Motor neuron (in vitro differentiated cells): ENCODE data around the gene SLC44A5. TPM values are rescaled to one million over a fixed set of nuclear protein-coding genes. Genes with fewer than 3 reads are reported as not detected.
A peak's percentile ranks its signal among the peaks of the same experiment; 100 is the strongest.
"Not testable (repeated sequence)": the region's sequence is repeated elsewhere in the genome, so short reads cannot be mapped to it uniquely, and the experiment has no call there.

Experiments used
- ATAC-seq, 8 experiments: fragments of 200-7000 bp; cut with Tn5 transposase; replicated peaks in 6 of 8; 2 replicates each; pipeline ENCODE4 v1.8.0; 2021; ENCODE audit warnings: mild to moderate bottlenecking in 8 of 8, moderate library complexity in 8 of 8
- H3K27ac ChIP-seq, 2 donors: fragments of 250-450 bp; sonication (Bioruptor Pico); 2 replicates each; pipeline ENCODE4 v1.9.0; 2021; ENCODE audit warnings: antibody characterized with exemption in 2 of 2, mild to moderate bottlenecking in 2 of 2, moderate library complexity in 1 of 2
- H3K4me1 ChIP-seq, 2 donors: fragments of 250-450 bp; sonication (Bioruptor Pico); replicated peaks in 1 of 2; 2 replicates each; pipeline ENCODE4 v1.6.1; 2021; ENCODE audit warnings: antibody characterized with exemption in 2 of 2, mild to moderate bottlenecking in 2 of 2, moderate library complexity in 1 of 2
- H3K4me3 ChIP-seq, 5 donors: fragments of 250-450 bp; sonication (Bioruptor Pico); 2 replicates each; pipeline ENCODE4 v1.9.0; 2021; ENCODE audit warnings: antibody characterized with exemption in 5 of 5, mild to moderate bottlenecking in 5 of 5, moderate library complexity in 4 of 5
- WGBS, 10 experiments: fragments of 450-650 bp; shearing (Covaris generic); methylation state at CpG; one replicate each; pipeline ENCODE4 v1.0.0; 2022; 5-methylcytosine and 5-hydroxymethylcytosine counted together
- in situ Hi-C, 9 experiments: fragments of 400-800 bp; cut with MboI; loops; one replicate each; pipeline ENCODE4 v1.15.0; 2021; ENCODE audit warnings: low sequenced_read_pairs in 9 of 9, low pct_unique_long_range_greater_than_20kb in 2 of 9; ENCODE audit not compliant: unreplicated experiment in 9 of 9
- total RNA-seq, 8 experiments: library from RNA; unstranded; fragments of 300-600 nt; gene quantifications; 2 replicates each; pipeline versions ENCODE4 v1.2.3 to v1.2.4, GENCODE V29; 2022

The SLC44A5 gene
- total RNA-seq, 8 experiments from 2014 or later: 27.7 to 58.8 (median 52.0) TPM; not detected in 3

- no peak overlapping the region for H3K27ac ChIP-seq
- in situ Hi-C loops: no loop called here
Observed at GRCh38 chr1:75421371-75421770, 189.5 kb downstream of the SLC44A5 start.

GRCh38 chr1:75415187-75415586, 195.7 kb downstream of the SLC44A5 start:
- in situ Hi-C loops: no loop called here
- no peak overlapping the region for H3K27ac ChIP-seq
- no peak overlapping the region for H3K4me3 ChIP-seq
- H3K4me1 ChIP-seq: peaks cover 0 to 4% of the 10 kb centered on the region in 2 donors
- no peak for ATAC-seq
- WGBS, 10 experiments: 0 to 100% (median 84%) methylated on average over 1 to 3 of the region's 3 CpGs; no CpG with 5 or more reads in 1 of the 10 experiments

More at GRCh38 chr1:75421371-75421770, 189.5 kb downstream of the SLC44A5 start:
- peaks cover 4 to 5% of the 10 kb centered on the region in 2 donors for H3K4me1 ChIP-seq
- H3K4me3 ChIP-seq: no peak overlapping the region
- WGBS, 10 experiments: 0 to 100% (median 68%) methylated on average over 1 of the region's 1 CpG; no CpG with 5 or more reads in 2 of the 10 experiments
- no peak for ATAC-seq

GRCh38 chr1:75412616-75413015, 198.3 kb downstream of the SLC44A5 start:
- peaks cover 0 to 4% of the 10 kb centered on the region in 2 donors for H3K4me1 ChIP-seq
- WGBS, 10 experiments: 35 to 100% (median 77%) methylated on average over 1 to 3 of the region's 3 CpGs
- ATAC-seq: peak in 3 of 8 experiments; percentile 37 to 81 (median 75)
- no peak overlapping the region for H3K4me3 ChIP-seq
- in situ Hi-C loops: no loop called here
- H3K27ac ChIP-seq: no peak overlapping the region

GRCh38 chr1:75404681-75405080, 206.2 kb downstream of the SLC44A5 start:
- 0 to 100% (median 63%) methylated on average over 1 of the region's 1 CpG; no CpG with 5 or more reads in 3 of the 10 experiments for WGBS, 10 experiments
- in situ Hi-C loops, H3K27ac ChIP-seq, H3K4me3 ChIP-seq, ATAC-seq, H3K4me1 ChIP-seq: not testable (repeated sequence)

GRCh38 chr1:75403147-75403646, 207.7 kb downstream of the SLC44A5 start:
- H3K4me1 ChIP-seq, in situ Hi-C loops, H3K27ac ChIP-seq, ATAC-seq, H3K4me3 ChIP-seq: not testable (repeated sequence)
- 0 to 83% (median 80%) methylated on average over 1 to 4 of the region's 5 CpGs; no CpG with 5 or more reads in 3 of the 10 experiments for WGBS, 10 experiments

GRCh38 chr1:75400716-75401115, 210.2 kb downstream of the SLC44A5 start:
- H3K27ac ChIP-seq: no peak overlapping the region
- peaks cover 0 to 6% of the 10 kb centered on the region in 2 donors for H3K4me1 ChIP-seq
- no peak overlapping the region for H3K4me3 ChIP-seq
- no peak for ATAC-seq
- in situ Hi-C loops: no loop called here
- 0 to 100% (median 100%) methylated on average over 1 of the region's 1 CpG; no CpG with 5 or more reads in 4 of the 10 experiments for WGBS, 10 experiments

GRCh38 chr1:75396745-75397144, 214.2 kb downstream of the SLC44A5 start:
- Histone ChIP-seq H3K4me1 (peaks cover 0 to 6% of the 10 kb centered on the region in 2 donors), H3K4me3 (no peak overlapping the region), H3K27ac (no peak overlapping the region)
- in situ Hi-C loops: no loop called here
- WGBS, 10 experiments: 0 to 86% (median 35%) methylated on average over 1 of the region's 1 CpG; no CpG with 5 or more reads in 4 of the 10 experiments
- peak in 2 of 8 experiments; percentile 28 to 31 for ATAC-seq

GRCh38 chr1:75396260-75396659, 214.7 kb downstream of the SLC44A5 start:
- 33 to 100% (median 92%) methylated on average over 1 of the region's 1 CpG; no CpG with 5 or more reads in 3 of the 10 experiments for WGBS, 10 experiments
- no peak for ATAC-seq
- Histone ChIP-seq H3K4me3 (no peak overlapping the region), H3K4me1 (peaks cover 0 to 6% of the 10 kb centered on the region in 2 donors), H3K27ac (no peak overlapping the region)
- in situ Hi-C loops: no loop called here

- WGBS, 10 experiments: 0 to 100% (median 70%) methylated on average over 2 to 3 of the region's 3 CpGs
- in situ Hi-C loops: no loop called here
- Histone ChIP-seq H3K4me1 (peaks cover 0 to 6% of the 10 kb centered on the region in 2 donors), H3K4me3 (no peak overlapping the region), H3K27ac (no peak overlapping the region)
- ATAC-seq: no peak
Observed at GRCh38 chr1:75394386-75395139, 216.4 kb downstream of the SLC44A5 start.

GRCh38 chr1:75392278-75392677, 218.6 kb downstream of the SLC44A5 start:
- in situ Hi-C loops: no loop called here
- WGBS, 10 experiments: 0 to 93% (median 67%) methylated on average over 1 of the region's 1 CpG; no CpG with 5 or more reads in 1 of the 10 experiments
- Histone ChIP-seq H3K4me3 (no peak overlapping the region), H3K4me1 (peaks cover 0 to 4% of the 10 kb centered on the region in 2 donors), H3K27ac (no peak overlapping the region)
- ATAC-seq: no peak

GRCh38 chr1:75375476-75376447, 235.2 kb downstream of the SLC44A5 start:
- ATAC-seq: peak in 5 of 8 experiments; percentile 45 to 65 (median 48)
- Histone ChIP-seq H3K27ac (peak overlapping the region; percentile 80 to 90), H3K4me3 (peak overlapping the region; percentile 32 to 54 (median 44)), H3K4me1 (peaks cover 12 to 19% of the 10 kb centered on the region in 2 donors)
- 0 to 100% (median 37%) methylated on average over 1 to 18 of the region's 25 CpGs; no CpG with 5 or more reads in 3 of the 10 experiments for WGBS, 10 experiments
- in situ Hi-C loops: not testable (repeated sequence)

- 10 to 100% (median 89%) methylated on average over 1 to 3 of the region's 5 CpGs; no CpG with 5 or more reads in 3 of the 10 experiments for WGBS, 10 experiments
- Histone ChIP-seq H3K4me1 (peaks cover 12 to 19% of the 10 kb centered on the region in 2 donors), H3K4me3 (no peak overlapping the region), H3K27ac (no peak overlapping the region)
- in situ Hi-C loops: no loop called here
- ATAC-seq: peak in 4 of 8 experiments; percentile 15 to 27 (median 22)
Observed at GRCh38 chr1:75373542-75374159, 237.3 kb downstream of the SLC44A5 start.
